T-helper 17 cell (primary cell): ENCODE measurements around the gene SUMO4. TPM values are rescaled to one million over a fixed set of nuclear protein-coding genes. Genes with fewer than 3 reads are reported as not detected.
A peak's percentile ranks its signal among the peaks of the same experiment; 100 is the strongest.

ENCODE experiments used
- ATAC-seq: fragments of 150-1000 bp; cut with Tn5 transposase; 2 replicates; pipeline ENCODE4 v1.10.0; 2021; ENCODE audit warnings: mild to moderate bottlenecking, moderate library complexity
- DNase-seq, 3 donors: peaks; one replicate each; pipeline versions ENCODE4 v3.0.0 to v3.0.0-alpha.2; 2020 to 2021
- H3K9me3 ChIP-seq: one replicate; pipeline ENCODE4 v1.7.0; 2013; ENCODE audit warnings: low read length, mild to moderate bottlenecking; ENCODE audit not compliant: control insufficient read depth, poor library complexity, severe bottlenecking
- H3K27ac Mint-ChIP-seq: one replicate; pipeline ENCODE4 v1.8.0; 2022; ENCODE audit warnings: mild to moderate bottlenecking, moderate library complexity, mixed read lengths
- H3K27me3 Mint-ChIP-seq: one replicate; pipeline ENCODE4 v1.8.0; 2022; ENCODE audit warnings: mixed read lengths
- H3K36me3 Mint-ChIP-seq: one replicate; pipeline ENCODE4 v1.8.0; 2022; ENCODE audit warnings: low read depth, mixed read lengths
- H3K4me1 Mint-ChIP-seq: one replicate; pipeline ENCODE4 v1.8.0; 2022; ENCODE audit warnings: mild to moderate bottlenecking, mixed read lengths
- H3K4me3 Mint-ChIP-seq: one replicate; pipeline ENCODE4 v1.8.0; 2022; ENCODE audit warnings: mild to moderate bottlenecking, moderate library complexity, mixed read lengths
- total RNA-seq, 4 donors: library from RNA in 2 of 4; stranded (reverse) in 2 of 4; gene quantifications; one replicate each; pipeline ENCODE4 v1.2.3 and lab custom pipeline; 2022 to 2026

The SUMO4 gene
- total RNA-seq, 2 donors from 2014 or later = 9.0 to 11.4 TPM

DNA sequence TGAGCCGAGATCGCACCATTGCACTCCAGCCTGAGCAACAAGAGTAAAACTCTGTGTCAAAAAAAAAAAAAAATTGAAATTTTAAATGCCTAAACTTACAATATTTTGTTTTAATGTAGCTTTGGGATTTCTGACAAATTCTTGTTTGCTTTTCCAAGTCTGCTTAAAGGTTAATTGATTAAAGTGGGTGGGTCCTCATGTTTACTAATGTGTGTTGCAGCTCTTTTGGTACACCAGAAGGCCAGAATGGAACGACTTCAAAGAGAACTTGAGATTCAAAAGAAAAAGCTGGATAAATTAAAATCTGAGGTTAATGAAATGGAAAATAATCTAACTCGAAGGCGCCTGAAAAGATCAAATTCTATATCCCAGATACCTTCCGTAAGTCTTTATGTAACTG lies 2.7 kb upstream of the SUMO4 start:
- Mint-ChIP-seq H3K36me3 (peaks cover 18% of the 10 kb centered on the region), H3K4me3 (peak overlapping the region; percentile 39), H3K27me3 (no peaks in the 10 kb centered on the region), H3K27ac (no peak overlapping the region), H3K4me1 (peaks cover 36% of the 10 kb centered on the region)
- H3K9me3 ChIP-seq = no peaks in the 10 kb centered on the region
- DNase-seq (no peak), ATAC-seq (no peak)

DNA sequence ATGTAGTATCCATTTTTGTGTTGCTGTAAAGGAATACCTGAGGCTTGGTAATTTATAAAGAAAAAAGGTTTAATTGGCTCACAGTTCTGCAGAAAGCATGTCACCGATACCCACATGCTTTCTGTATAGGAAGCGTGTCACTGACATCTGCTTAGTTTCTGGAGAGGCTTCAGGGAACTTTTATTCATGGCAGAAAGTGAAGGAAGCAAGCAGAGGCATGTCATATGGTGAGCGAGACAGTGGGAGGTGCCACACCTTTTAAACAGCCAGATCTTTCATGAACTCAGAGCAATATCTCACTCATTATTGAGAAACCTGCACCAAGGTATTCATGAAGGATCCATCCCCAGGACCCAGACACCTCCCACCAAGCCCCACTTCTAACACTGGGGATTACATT lies 3.5 kb downstream of the SUMO4 start:
- H3K27me3 Mint-ChIP-seq = no peaks in the 10 kb centered on the region
- peak overlapping the region; percentile 21 for H3K27ac Mint-ChIP-seq
- DNase-seq (no peak), ATAC-seq (no peak)
- peaks cover 12% of the 10 kb centered on the region for H3K36me3 Mint-ChIP-seq
- no peak overlapping the region for H3K4me3 Mint-ChIP-seq
- H3K9me3 ChIP-seq = no peaks in the 10 kb centered on the region
- H3K4me1 Mint-ChIP-seq = peaks cover 9% of the 10 kb centered on the region

DNA sequence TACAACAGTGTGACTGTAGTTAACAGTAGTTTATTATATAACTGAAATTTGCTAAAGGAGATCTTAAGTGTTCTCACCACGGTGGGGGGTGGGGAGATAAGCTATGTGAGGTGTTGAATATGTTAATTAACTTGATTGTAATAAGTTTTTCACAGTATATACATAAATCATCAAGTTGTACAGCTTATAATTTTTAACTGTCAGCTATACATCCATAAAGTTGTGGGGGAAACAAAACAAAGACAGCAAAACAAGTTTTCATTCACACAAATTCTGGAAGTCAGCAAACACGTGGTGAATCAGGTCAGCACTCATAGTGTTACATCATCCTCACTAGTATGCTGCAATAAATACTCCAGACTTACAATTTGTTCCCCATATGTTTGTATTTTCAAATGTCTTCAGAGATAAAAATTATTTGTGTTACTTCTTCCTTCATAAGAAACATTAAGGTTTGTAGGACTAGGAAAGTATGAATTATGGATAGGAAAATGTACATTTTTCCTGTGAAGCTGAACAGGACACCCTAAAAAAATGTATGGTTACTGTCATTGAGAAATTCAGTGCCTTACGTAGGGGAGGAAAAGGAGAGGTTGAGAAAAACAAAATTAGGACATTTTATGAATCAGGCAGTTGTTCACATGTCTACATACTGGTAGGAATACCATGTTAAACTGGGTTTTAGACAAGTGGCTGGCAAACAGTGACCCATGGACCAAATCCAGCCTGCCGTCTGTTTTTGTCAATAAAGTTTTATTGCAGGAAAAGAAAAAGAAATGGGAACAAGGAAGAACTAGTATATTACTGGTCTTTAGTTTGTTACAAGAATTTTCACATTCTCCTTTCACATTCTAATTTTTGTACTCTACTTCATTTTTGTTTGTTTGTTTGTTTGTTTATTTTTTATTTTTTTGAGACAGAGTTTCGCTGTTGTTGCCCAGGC lies 6.0 kb downstream of the SUMO4 start:
- Mint-ChIP-seq H3K27me3 (no peaks in the 10 kb centered on the region), H3K27ac (peak overlapping the region; percentile 60), H3K4me1 (peaks cover 9% of the 10 kb centered on the region), H3K4me3 (peak overlapping the region; percentile 47), H3K36me3 (peaks cover 7% of the 10 kb centered on the region)
- ATAC-seq = no peak
- no peaks in the 10 kb centered on the region for H3K9me3 ChIP-seq
- no peak for DNase-seq

DNA sequence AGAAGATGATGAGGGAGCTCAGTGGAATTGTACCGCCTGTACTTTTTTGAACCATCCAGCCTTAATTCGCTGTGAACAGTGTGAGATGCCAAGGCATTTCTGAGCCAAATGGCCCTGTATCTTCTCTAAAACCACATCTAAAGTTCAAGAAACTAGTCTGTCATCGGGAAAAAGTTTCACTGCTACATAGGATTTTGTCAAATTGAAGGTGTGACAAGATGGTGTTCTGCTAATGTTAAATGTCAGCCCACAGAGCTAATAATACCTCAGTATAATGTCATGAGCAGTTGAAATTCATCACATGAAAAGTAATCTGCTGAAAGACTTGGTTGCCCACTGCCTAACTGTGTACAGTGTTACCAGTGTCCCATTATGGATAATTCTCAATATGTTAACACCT lies 9.6 kb downstream of the SUMO4 start:
- Mint-ChIP-seq H3K27ac (no peak overlapping the region), H3K27me3 (no peaks in the 10 kb centered on the region), H3K4me1 (peaks cover 10% of the 10 kb centered on the region), H3K4me3 (no peak overlapping the region), H3K36me3 (no peaks in the 10 kb centered on the region)
- ATAC-seq (no peak), DNase-seq (no peak)
- no peaks in the 10 kb centered on the region for H3K9me3 ChIP-seq

DNA sequence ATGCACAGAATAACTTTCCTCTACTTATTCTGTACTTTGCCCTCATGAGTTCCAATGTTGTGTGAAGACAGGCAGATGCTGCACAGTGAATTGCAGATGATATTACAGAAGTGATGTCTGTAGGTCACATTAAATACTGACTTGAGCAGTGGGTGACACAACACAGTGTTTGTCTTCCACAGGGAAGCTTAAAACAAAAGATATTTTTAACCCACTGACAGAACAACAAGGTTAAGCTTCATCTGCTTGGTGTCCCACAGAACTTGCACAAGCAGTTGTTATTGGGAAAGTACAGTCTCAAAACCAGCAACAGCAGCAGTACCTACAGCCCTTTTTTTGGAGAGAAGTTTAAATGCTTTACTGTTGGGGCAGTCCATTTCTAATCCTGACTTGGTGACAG lies 10.5 kb downstream of the SUMO4 start:
- Mint-ChIP-seq H3K4me3 (no peak overlapping the region), H3K27me3 (no peaks in the 10 kb centered on the region), H3K36me3 (no peaks in the 10 kb centered on the region), H3K4me1 (peaks cover 12% of the 10 kb centered on the region), H3K27ac (no peak overlapping the region)
- DNase-seq = no peak
- ATAC-seq = no peak
- H3K9me3 ChIP-seq = no peaks in the 10 kb centered on the region

DNA sequence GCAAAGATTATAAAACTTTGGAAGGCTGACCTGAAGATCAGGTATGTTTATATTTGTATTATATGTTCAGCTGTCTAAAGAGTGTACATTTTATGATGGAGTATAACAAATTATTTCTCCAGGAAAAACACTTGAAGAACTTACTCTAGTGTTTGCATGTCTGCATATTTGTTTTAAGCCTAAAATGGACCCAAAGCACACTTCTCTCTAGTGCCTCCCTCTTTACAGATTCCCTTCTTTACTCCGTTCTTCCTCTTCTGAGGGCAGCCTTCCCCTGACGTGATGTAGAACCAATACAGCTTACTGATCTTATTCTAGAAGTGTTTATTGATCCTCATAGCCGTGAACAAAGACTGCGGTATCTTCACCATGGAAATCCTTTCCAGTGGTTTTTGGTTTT lies 13.9 kb downstream of the SUMO4 start:
- Mint-ChIP-seq H3K27me3 (no peaks in the 10 kb centered on the region), H3K4me1 (peaks cover 8% of the 10 kb centered on the region), H3K27ac (no peak overlapping the region), H3K36me3 (no peaks in the 10 kb centered on the region), H3K4me3 (no peak overlapping the region)
- ATAC-seq (no peak), DNase-seq (no peak)
- H3K9me3 ChIP-seq = no peaks in the 10 kb centered on the region

DNA sequence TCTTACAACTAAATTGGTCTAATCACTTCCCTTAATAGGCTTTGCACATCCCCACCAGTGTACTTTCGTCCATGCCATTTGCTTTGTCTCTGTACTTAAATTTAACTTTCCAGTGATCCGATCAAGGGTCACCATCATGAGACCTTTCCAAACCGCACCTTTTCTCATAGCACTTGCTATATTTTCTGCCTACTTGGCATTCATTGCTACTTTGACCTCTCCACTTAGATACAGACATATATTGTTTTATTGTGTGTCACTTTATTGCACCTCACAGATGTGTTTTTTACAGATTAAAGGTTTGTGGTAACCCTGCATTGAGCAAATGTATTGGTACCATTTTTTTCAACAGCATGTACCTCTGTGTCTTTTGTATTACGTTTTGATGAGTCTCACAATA lies 14.8 kb downstream of the SUMO4 start:
- Mint-ChIP-seq H3K27me3 (no peaks in the 10 kb centered on the region), H3K27ac (no peak overlapping the region), H3K4me1 (peaks cover 11% of the 10 kb centered on the region), H3K4me3 (no peak overlapping the region), H3K36me3 (no peaks in the 10 kb centered on the region)
- no peaks in the 10 kb centered on the region for H3K9me3 ChIP-seq
- no peak for ATAC-seq
- DNase-seq = no peak

DNA sequence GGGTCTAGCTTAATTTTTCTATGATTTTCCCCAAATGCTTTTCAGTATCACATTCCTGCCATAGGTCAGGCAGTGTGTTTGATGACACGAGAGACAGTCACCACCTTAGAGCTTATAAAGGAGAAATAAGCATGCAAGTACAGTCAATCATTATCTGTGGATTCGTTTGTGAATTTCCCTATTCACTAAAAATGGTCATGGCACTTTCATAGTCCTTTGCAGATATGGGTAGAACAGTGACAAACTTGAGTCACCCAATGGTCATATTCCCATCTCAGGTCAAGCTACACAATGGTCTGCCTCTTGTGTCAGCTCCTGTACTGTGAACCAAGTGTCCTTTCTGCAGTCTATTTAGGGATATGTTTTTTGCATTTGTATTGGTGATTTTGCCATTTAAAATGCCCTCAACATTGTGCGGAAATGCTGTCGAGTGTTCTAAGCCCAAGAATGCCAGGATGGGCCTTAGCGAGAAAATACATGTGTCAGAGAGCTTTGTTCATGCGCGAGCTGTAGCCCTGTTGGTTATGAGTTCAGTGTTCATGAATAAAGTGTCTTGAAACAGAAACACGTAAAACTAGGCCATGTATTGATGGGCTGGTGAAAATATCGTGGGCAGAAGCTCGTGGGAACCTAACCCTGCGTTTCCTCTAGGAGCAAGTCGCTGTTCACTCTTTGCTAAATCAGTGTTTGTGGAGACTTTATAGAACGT lies 19.8 kb downstream of the SUMO4 start:
- no peaks in the 10 kb centered on the region for H3K27me3 Mint-ChIP-seq
- DNase-seq (no peak), ATAC-seq (no peak)
- H3K4me1 Mint-ChIP-seq = peaks cover 16% of the 10 kb centered on the region
- H3K36me3 Mint-ChIP-seq = no peaks in the 10 kb centered on the region
- H3K27ac Mint-ChIP-seq = no peak overlapping the region
- no peak overlapping the region for H3K4me3 Mint-ChIP-seq
- H3K9me3 ChIP-seq = no peaks in the 10 kb centered on the region

DNA sequence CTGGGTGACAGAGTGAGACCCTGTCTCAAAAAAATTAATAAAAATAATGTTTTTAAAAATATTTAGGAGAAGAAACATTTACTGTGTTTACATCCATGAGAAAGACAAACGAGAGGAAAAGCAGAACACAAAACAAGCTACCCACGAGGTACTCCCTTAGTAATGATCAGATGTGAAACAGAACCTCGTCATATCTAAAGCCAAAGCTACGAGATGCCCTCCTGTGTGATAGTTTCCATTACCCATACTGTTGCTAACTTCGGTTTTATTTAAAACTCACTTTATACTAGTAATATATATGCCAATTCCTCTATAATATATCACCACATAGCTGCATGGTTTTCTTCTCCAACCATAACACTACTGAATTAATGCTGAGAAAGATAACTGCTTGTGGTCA lies 21.1 kb downstream of the SUMO4 start:
- Mint-ChIP-seq H3K4me3 (no peak overlapping the region), H3K27ac (no peak overlapping the region), H3K27me3 (no peaks in the 10 kb centered on the region), H3K36me3 (no peaks in the 10 kb centered on the region), H3K4me1 (peaks cover 12% of the 10 kb centered on the region)
- no peaks in the 10 kb centered on the region for H3K9me3 ChIP-seq
- ATAC-seq (no peak), DNase-seq (no peak)

DNA sequence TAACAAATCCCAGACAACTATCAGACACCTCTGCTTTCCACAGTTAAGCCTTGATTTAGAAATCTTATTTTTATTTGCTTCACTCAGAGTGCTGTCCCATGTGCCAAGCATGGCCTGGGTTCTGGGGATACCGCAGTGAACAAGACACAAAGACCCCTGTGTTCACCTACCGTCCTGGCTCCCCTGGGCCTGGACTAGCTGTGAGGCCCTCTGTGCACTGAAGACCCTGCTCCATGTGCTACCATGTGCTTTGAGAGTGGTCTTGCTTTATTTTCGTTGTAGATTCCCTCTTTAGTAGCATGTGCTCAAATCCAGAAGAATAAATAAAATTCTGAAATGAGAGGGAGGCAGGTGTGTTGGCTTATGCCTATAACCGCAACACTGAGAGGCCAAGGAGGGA lies 22.5 kb downstream of the SUMO4 start:
- H3K4me1 Mint-ChIP-seq = peaks cover 12% of the 10 kb centered on the region
- ATAC-seq (no peak), DNase-seq (no peak)
- no peaks in the 10 kb centered on the region for H3K36me3 Mint-ChIP-seq
- no peaks in the 10 kb centered on the region for H3K27me3 Mint-ChIP-seq
- H3K9me3 ChIP-seq = no peaks in the 10 kb centered on the region
- no peak overlapping the region for H3K27ac Mint-ChIP-seq
- H3K4me3 Mint-ChIP-seq = no peak overlapping the region

DNA sequence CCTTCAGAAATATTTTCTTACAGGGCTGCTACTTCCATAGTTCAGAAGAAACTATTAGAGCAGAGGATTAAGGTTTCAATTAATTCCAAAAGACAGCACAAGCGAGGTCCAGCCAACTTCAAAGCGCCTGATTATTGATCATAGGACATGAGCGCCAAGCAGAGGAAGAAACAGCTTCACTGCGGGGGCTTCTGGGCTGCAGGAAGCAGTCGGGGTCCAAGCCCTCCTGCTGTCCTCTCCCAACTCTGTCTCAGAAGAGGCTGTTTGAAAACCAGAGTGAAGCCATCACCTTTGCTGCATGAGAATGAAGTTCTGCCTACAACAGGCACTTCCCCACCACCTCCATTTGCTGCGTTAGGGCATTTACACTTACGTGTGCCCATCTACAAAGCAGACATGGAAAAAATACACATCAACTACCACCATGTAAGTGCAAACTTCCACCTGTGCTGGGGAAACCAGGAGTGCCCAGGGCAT lies 23.9 kb downstream of the SUMO4 start:
- ATAC-seq (no peak), DNase-seq (no peak)
- no peaks in the 10 kb centered on the region for H3K36me3 Mint-ChIP-seq
- peak overlapping the region; percentile 56 for H3K27ac Mint-ChIP-seq
- no peaks in the 10 kb centered on the region for H3K9me3 ChIP-seq
- H3K4me3 Mint-ChIP-seq = no peak overlapping the region
- peaks cover 17% of the 10 kb centered on the region for H3K4me1 Mint-ChIP-seq
- no peaks in the 10 kb centered on the region for H3K27me3 Mint-ChIP-seq

DNA sequence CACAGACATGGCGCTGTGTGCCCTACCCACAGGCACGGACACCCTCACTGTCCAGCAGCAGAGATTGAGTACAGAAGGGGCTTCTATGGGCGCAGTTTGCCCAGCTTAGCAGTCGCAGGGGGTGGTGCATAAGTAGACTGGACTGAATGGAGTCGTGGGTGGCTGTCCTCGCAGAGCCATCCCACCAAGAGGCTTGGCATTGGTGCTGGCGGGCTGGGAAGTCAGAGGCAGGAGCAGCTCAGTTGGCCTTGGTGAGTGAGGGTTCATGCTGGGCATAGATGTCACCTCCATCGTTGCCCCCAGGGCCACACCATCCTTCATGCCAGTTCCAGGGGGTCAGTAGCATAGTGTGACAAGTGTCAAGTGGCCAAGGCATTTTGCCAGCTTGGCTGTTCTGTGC lies 25.2 kb downstream of the SUMO4 start:
- Mint-ChIP-seq H3K27ac (peak overlapping the region; percentile 11), H3K4me3 (no peak overlapping the region), H3K4me1 (peaks cover 15% of the 10 kb centered on the region), H3K27me3 (no peaks in the 10 kb centered on the region), H3K36me3 (no peaks in the 10 kb centered on the region)
- H3K9me3 ChIP-seq = no peaks in the 10 kb centered on the region
- ATAC-seq (no peak), DNase-seq (no peak)

DNA sequence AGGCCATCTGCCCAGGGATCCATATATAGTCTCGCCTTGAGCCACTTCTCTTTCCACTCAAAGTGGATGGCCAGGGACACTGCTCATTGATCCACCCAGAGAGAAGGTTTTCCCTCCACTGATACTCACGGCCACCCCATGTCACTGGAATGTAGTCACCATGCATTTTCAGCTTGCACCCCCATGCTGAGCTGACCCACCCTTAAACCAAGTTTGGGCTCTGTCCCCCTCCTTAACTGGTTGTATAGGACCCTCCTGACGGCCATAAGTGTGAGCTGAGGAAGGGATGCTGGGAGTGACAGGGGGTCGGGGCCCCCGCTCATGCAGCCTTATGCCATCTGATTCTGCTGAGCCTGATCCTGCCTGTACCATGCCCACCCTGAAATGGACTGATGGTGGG lies 25.7 kb downstream of the SUMO4 start:
- Mint-ChIP-seq H3K4me1 (peaks cover 11% of the 10 kb centered on the region), H3K4me3 (no peak overlapping the region)
- no peak for DNase-seq

More for the DNA sequence above, 25.7 kb downstream of the SUMO4 start:
- no peaks in the 10 kb centered on the region for H3K9me3 ChIP-seq
- ATAC-seq = no peak
- no peaks in the 10 kb centered on the region for H3K27me3 Mint-ChIP-seq
- H3K36me3 Mint-ChIP-seq = no peaks in the 10 kb centered on the region
- H3K27ac Mint-ChIP-seq = peak overlapping the region; percentile 11
